HG03135 (cell line): ENCODE measurements around the gene PTPRN2.
"Not testable (repeated sequence)": the region's sequence is repeated elsewhere in the genome, so short reads cannot be mapped to it uniquely, and the experiment has no call there.

Experiments
- ATAC-seq: cut with Tn5 transposase; IDR thresholded peaks from one replicate; pipeline ENCODE4 v1.9.1; 2021; ENCODE audit warnings: mild to moderate bottlenecking, moderate library complexity; ENCODE audit not compliant: unreplicated experiment

PTPRN2 gene

DNA sequence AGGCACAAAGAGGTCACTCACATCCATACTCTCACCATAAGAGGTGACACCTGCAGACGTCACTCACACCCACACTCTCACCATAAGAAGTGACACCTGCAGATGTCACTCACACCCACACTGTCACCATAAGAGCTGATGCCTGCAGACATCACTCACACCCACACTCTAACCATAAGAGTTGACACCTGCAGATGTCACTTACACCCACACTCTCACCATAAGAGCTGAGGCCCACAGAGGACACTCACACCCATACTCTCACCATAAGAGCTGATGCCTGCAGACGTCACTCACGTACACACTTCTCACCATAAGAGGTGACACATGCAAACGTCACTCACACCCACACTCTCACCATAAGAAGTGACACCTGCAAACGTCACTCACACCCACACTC, 255.1 kb downstream of the PTPRN2 start:
- ATAC-seq = not testable (repeated sequence)

DNA sequence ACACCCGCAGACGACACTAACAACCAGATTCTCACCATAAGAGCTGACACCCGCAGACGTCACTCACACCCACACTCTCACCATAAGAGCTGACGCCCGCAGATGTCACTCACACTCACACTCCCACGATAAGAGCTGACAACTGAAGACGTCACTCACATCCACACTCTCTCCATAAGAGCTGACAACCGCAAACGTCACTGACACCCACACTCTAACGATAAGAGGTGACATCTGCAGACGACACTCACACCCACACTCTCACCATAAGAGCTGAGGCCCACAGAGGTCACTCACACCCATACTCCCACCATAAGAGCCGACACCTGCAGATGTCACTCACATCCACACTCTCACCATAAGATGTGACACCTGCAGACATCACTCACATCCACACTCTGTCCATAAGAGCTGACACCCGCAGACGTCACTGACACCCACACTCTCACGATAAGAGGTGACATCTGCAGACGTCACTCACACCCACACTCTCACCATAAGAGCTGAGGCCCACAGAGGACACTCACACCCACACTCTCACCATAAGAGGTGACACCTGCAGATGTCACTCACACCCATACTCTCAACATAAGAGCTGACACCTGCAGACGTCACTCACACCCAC, 255.7 kb downstream of the PTPRN2 start:
- ATAC-seq = not testable (repeated sequence)

DNA sequence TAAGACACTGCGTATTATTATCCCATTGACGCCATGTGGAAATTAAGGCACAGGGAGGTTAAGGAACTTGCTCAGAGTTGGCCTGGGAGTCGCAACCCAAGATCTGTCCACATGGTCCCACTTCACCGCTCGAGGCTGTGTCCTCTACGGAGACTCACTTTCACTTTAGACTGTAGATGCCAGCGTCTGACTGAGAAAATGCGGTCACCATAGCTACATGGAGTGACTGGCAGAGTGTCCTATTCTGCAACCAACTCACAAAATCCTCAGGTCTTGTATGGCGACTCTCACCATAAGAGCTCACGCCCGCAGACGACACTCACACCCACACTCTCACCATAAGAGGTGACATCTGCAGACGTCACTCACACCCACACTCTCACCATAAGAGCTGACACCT, 257.9 kb downstream of the PTPRN2 start:
- no peak for ATAC-seq

DNA sequence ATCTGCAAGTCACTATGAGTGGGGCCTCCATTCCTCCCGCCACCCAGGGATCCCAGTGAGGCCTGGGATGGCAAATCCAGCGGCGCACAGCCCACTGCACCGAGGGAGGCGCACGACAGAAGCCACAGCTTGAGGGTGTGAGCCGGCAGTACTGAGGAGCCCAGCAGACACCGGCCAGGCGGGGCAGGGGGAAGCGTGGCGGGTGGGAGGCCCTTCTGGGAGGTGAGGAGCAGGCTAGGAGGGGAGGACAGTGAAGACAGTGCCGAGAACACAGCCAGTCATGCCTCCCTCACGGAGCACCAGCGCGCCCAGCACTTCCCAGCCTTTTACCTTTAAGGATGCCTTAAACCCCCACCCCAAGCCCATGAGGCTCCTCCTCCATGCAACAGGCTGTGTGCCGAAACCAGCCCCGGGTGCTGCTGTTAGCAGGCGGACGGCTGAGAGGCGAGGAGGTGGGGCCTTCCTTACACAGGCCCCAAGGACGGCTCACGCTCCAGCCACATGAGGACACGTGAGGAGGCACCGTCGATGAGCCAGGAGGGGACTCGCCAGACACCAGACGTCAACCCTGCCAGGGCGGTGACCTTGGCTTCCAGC, 258.5 kb downstream of the PTPRN2 start:
- ATAC-seq = no peak

DNA sequence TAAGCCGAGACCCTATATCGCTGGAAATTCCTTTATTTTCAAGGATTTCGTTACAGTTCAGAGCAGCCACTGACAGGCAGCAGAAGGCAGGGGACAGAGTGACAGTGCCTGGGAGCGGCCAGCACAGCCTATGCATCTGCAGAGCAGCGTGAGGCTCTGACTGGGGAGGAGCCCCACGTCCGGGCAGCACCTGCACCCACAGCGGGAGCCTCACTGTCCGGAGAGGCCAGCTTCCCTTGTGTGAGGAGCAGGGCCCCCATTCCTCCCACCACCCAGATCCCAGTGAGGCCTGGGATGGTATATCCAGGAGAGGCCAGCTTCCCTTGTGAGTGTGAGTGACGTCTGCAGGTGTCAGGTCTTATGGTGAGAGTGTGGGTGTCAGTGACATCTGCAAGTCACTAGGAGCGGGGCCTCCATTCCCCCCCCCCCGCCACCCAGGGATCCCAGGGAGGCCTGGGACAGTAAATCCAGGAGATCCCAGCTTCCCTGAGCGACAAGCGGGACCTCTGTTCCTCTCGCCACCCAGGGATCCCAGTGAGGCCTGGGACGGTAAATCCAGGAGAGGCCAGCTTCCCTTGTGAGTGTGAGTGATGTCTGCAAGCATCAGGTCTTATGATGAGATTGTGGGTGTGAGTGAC, 259.1 kb downstream of the PTPRN2 start:
- ATAC-seq = no peak

DNA sequence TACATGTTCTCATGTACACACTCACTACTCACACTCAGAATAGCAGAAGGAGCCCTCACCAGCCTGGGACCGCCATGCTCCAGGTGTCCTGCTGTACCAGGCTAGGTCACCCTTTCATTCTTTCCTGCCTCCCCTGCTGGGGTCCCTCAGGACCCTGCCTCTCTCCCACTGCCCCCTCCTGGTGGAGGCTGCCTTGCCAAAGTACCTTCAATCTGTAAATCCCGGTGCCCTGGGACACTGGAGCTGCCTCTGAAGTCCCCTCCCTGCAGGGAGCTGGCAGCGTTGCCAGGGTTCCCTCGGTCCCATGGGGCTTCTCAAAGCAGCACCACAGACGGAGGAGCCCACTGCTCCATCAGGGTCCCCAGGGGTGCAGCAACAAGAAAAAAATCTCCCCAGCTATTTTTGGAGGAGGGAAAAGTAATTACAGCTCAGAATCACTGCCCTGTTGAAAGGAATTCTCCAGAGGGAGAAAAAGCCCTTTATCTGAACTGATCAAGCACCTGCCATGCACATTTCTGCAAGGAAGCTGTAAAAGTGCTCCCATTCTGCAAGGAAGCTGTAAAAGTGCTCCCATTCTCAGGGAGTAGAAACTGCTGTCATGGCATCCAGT, 259.9 kb downstream of the PTPRN2 start:
- ATAC-seq = no peak

DNA sequence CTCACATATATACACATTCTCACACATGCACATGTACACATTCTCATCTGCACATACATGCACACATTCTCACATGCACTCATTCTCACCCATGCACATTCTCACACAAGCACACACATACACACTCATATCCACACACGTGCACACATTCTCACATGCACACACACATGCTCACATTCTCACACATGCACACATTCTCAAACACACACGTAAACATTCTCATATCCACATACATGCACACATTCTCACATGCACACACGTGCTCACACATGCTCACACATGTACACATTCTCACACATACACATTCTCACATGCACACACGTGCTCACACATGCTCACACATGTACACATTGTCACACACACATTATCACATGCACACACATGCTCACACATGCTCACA, 260.6 kb downstream of the PTPRN2 start:
- no peak for ATAC-seq

DNA sequence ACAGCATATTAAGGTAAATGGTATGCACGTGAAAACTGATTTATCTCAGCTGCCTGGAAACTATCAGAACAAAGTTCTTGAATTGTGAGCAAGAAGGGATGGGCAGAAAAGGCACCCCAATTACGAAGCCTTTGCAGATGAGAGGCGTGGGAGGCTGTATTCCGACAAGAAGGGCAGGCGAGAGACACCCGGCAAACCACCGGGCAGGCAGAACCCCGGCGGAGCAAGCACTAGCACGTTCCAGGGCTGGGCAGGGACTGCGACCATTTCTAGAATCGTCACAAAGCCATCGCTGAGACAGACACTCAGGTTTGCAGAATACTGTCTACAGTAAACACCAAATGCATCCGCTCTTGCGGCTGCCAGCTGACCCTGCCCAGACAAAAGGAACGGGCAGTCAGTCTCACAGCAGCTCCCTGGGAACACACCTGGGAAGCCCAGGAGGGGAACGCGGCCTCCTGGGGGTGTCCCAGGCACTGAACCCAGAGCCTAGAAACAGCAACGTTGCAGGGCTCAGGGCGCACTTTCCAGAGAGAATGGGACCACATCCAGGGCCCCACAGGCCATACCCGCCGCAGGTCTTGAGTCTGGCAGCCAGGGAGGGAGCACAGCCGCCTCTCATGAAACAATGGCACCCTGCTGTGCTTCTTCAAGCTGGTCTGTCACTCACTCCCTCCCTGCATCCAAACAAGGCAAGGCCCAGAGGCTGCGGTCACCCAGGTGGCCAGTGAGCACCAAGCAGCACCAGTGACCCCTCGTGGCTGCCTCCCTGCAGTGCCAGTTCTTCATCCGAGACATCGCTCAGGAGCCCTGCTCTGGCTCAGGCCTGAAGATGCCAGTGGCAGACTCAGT, 261.9 kb downstream of the PTPRN2 start:
- no peak for ATAC-seq

DNA sequence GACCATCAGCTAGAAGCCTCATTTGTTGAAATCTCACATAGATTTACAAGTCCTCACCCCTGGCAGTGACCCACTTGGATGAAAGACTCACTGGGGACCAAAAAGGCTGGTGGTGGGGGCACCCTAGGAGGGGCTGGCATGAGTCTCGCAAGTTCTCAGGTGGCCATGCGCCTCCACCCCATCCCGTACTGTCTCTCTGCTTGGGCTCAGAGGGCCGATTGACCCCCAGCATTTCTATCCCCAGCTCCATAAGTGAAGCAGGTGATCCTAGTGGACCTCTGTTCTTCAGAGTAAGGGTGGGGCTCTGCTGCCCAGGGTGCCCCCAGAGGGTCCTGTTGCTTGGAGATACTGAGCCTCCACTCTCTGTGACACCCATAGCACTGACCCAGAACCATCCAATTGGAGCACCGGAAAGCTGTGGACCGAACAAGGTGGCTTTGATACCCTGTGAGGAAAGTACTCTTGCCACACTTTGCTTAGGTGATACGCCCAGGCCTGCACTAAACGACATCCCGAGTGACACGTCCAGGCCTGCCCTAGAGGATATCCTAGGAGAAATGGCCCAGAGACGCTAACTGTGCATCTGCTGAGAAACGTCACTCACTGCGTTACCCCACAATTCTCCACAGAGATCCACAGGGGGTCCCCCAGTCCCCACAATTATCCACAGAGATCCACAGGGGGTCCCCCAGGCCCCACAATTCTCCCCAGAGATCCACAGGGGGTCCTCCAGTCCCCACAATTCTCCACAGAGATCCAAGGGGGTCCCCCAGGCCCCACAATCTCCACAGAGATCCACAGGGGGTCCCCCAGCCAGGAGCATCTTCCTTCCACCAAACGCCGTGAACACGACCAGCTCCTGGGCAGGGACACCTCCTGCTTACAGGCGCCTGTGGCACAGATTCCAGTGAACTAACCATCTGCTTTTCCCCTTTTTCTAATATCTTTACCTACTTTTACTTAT, 262.9 kb downstream of the PTPRN2 start:
- no peak for ATAC-seq

DNA sequence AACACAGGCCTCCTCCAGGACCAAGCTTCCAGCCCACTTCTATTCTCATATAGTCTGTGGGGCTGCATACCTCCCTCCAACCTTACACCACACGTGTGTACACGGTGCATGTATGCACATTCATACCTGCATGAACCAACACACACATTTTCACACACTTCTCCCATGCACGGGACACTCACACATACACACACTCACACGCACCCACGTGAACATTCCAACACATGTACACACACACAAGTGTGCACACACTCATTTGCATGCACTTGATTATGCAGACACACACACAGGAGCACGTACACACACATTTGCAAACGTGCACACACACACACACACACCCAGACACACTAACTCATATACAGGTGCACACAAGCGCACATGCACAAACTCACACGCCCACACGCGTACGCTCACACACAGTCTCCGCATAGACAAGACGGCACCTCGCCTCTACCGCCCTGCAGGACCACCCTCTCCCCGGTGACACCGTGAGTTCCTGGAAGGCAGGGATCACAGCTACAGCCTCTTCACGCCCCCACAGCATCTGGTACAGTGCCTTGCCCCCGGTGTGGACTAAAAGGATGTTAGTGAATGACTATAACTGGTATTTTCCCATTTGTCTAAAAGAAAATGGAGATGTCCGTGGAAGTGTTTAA, 263.8 kb downstream of the PTPRN2 start:
- no peak for ATAC-seq

DNA sequence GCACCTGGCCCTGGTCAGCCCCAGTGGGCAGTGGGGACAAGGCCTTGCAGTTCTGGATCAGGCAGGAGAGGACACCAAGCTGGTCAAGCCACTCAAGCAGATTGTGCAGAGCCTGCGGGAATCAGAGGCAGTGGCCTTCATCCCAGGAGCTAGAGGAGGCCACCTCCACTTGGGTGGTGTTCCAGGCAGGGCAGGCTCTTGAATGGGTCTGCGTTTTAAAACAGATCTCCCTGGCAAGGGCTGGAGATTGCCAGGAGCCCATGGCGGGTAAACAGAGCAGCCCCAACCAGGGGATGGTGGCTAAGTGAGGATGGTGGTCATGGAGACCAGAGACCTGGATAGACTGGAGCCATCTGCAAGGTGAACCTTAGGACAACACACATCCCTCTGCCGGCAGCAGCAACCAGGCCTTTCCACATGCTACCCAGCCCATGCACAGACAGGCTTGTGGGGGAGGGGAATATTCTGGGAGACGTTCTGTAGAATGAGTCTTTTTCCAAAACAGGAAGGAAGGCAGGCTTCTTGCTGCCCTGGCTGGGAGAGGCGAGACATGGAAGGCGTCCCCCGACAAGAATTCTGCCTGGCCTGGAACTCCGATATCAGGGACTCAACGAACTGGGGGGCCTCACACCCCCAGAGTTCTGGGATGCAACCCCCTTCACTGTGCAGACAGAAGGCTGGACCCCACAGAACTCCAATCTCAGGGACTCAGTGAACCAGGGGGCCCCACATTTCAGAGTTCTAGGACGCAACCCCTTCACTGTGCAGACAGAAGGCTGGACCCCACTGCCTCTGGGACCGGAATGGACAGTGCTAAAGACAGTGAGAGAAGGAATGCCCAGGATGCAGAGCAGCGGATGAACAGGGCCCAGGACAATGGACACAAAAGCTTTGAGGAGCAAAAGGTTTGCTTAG, 264.8 kb downstream of the PTPRN2 start:
- ATAC-seq = no peak

DNA sequence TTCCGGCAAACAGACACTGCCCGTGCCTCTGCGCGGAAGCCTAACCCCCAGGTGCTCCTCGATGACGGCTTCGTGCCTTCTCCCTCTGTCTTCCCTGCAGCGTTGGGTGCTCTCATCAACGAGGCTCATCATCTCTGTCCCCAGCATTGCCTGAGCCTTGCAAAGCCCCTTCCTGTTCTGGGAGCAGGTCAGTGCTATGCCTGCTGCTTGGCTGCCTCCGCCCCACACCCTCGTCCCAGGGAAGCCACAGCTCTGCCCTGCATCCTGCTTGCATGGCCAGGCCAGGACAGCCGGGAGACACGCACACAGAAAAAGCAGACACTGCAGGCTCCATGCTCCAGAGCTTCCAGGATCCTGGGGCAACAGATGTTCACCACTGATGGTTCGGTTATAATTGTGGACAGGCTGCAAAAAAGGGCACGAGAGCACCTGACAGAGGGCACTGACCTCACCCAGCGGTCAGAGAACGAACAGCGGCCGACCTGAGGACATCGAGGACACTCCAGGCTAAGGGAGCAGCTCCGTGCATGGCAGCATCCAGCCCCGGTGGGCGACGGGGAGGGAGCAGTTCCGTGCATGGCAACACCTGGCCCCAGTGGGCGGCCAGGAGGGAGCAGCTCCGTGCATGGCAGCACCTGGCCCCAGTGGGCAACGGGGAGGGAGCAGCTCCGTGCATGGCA, 265.5 kb downstream of the PTPRN2 start:
- ATAC-seq = no peak

DNA sequence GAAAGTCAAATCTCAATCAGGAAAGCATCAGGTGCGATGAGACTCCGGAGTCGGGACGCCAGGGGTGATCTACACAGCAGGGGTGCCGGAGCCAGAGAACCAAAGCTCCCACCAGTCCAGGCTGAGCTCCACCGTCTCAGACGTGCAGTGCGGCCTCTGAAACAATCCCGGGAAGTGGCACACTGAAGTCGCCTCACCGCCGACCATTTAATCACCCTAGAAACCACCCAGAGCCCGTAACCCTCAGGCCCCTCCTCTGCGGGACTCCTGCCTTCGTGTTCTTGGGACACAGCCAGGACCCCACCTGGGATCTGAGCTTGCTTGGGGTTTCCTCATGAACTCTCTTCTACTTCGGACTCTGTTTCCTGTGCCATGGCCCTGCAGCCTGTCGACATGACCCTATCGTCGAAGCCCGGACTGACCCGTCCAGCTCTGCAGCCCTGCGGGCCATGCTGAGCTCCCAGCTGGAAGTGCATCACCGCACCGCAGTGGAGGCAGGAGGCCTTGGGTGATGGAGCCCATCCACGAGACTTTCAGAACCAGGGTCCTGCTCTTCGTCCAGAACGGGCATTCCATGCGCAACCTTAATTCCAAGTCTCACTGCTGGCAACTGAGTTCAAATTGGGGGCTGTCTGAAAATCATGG, 266.4 kb downstream of the PTPRN2 start:
- ATAC-seq = no peak

DNA sequence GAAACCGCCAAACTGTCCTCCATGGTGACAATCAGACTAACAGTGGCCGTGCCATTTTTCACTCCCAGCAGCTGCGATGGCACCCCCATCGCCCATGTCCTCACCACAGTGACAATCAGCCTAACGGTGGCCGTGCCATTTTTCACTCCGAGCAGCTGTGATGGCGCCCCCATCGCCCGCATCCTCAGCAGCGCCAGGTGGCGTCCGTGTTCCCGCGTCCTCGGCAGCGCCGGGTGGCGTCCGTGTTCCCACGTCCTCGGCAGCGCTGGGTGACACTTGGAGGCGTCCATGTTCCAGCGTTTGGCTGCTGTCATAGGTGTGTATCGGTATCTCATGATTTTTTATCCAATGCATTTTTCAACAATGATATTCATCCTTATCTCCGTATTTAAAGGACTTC, 267.3 kb downstream of the PTPRN2 start:
- ATAC-seq = no peak

DNA sequence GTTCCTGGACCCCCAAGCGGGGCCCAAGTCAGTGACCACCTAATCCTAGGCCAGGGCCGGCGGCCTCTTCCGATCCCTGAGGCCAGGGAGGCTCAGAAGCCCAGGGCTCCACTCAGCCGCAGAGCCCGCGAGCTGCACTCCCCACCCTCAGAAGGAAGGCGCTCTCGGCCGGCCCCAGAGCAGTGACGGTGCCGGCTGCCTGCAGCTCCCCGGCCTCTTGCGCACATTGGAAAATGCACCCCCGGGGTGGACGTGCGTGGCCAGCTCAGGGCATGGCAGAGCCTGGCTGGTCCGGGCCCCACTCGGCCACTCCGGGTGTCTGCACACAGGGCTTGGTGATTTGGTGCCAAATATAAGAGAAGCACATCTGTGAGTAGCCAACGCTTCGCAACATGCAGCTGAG, 269.1 kb downstream of the PTPRN2 start:
- no peak for ATAC-seq

DNA sequence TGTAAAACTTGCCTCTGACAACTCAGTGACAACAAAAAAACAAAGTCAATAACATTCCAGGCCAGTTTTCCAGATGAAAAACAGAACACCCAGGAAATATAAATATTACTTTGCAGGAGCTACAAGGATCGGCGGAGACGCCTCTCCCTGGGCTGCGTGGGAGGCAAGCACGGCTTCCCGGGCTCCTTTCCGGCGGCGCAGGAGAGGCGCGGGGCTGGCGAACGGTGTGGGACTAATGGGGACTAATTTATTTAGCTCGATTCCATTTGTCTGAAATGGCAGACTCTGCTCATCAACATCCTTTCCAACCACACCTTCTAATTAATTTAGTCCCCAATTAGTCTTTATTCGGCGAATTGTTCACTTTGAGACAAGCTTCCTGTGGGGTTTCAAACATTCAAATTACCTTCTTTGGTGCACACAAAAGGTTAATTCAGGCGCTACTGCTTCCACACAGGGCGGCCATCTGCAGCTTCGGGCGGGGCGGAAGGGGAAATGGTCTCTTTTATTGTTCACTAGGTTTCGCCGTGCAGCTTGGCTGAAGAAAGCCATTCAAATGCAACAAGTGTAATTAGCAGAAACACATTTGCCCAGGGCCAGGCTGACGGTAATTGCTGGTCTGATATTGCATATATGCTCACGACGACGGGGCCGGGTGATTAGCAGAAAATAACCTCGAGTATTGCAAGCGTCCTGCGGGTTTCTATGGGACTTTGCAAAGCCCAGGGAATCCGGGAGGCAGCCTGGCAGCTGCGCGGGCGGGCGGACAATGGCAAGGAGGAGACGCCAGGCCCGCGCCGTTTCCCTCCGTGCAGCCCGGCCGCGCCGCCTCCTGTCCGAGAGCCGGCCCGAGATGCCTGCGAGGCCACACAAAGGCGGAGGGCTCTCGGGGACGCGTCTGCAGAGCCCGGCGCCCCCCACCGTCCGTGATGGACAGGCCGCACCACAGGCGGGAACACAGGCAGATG, 270.1 kb downstream of the PTPRN2 start:
- no peak for ATAC-seq
